HG02870 (cell line): ENCODE measurements around the gene CDH4.
"Not testable (repeated sequence)": the region's sequence is repeated elsewhere in the genome, so short reads cannot be mapped to it uniquely, and the experiment has no call there.

Source experiments
- ATAC-seq: cut with Tn5 transposase; IDR thresholded peaks from one replicate; pipeline ENCODE4 v1.9.1; 2021; ENCODE audit warnings: mild to moderate bottlenecking, moderate library complexity; ENCODE audit not compliant: unreplicated experiment

Gene CDH4

DNA sequence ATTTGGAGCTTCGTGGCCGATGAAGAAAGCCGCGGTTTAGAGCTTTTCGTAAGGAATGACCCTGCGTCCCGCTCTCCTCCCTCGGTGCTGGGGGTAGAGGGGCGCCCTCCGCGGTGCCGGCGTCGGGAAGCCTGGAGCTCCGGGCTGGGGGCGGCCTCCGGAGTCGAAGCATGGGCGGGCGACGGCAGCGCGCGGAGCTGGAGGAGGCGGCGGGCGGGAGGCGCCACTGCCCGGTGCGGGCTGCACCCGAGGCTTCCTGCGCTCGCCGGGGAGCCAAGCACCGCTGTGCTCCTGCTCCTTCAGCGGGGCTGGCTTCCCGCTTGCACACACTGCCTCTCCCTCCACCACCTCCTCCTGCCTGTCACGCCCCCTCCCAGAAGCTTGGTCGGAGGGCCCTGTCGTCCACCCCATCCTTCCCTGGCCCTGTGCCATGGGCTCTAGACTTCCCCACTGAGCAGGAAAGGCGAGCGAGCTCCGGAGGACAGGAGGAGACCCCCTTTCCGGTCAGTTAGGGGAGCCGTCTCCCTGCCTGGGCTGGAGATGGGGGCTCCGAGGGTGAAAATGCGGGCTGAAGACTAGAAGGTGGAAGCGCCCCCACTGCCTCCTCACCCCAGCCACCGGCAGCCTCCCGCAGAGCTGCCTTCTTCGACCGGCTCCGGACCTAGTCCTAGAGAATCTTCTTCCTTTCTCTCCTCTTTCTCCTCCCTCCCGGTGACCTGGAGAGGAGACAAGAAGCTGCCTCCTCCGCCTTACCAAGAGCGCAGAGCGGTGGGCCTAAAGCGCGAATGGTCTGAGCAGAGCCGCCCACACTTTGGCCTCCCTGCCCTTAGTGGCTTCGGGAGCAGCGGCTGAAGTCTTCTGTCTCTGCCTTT, 1.8 kb downstream of the CDH4 start:
- no peak for ATAC-seq

DNA sequence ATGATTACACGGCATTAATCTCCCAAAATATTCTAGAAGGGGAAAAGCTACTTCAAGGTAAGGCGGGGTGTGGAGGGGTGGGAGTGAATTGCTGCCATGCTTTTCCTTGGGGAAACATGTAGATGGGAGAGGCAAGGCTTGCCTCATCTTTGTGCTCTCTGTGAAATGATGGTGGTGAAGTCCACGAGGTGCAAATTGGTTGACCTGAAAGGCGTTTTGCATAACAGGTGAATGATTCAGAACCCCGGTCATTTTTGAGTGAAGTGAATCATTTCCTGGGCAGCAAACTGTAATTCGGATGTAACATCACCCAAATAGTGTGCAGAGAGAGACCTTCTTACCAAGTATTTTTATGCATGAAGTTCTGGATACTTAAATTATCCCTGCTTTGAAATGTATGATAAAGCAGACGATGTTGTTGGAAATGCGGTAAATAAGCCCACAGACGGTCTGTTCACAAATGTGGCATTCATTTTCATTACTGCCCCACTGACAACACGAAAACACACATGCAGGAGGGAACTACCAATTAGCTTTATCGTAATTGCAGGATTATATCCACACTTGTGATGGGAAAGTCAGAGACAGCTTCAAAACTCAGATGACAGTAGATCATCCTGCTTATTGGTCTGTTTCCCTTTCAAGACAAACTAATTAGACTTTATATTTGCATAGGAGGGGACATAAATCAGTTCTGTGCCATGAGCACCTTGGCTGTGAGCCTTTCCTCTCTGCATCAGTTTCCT, 3.0 kb downstream of the CDH4 start:
- no peak for ATAC-seq

DNA sequence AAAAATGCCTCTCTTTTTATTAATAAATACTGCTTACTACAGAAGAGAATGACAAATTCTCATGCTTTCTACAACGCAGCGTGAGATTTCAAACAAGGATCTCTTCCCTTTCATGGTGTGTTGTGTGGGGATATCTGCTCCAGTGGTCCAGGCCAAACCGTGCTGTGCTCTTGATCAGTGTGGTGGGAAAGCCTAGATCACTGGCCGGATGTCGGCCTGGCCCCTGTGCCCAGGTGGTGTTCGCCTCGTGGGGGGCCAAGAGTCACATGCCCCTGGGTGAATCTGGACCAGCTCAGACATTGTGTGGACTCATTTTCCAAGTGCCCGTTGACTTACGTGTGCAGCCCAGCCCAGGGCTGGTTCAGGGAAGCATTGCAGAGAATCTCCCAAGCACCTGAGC, 4.3 kb downstream of the CDH4 start:
- no peak for ATAC-seq

DNA sequence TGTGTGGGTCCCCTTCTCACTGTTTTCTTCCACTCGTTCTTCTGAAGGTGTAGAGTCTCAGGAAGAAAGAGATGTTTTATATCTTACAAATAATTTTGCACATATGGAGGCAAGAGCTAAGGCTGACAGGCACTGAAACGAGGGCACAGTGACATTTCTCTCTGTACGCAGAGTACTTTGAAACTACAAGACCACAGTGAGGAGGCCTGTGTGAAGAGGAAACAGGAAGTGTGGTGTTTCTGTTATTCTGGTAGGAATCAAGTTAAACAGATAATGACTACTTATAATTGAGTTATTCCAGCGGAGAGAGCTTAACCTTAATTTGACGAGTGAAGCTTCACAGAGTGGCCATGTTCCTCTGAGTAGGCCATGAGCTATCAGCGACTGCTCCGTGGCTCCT, 4.8 kb downstream of the CDH4 start:
- ATAC-seq = no peak

DNA sequence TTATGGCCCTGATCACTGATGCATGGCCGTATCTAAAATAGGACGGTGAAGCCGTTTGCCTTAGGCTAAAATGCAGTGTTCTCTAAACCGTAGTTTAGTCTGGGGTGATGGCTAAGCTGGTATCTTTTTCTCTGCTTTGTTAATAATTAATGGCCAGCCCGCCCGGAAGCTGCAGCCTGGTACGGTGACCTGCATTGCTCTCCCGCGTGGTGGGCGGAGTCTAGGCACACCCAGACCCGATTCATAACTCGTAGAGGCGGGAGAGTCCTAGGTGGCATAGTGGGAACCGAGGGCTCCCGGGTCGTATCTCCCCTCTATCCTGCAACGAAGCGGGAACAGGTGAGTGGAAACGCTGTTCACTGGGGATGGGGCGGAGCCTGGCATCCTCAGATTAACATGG, 5.5 kb downstream of the CDH4 start:
- no peak for ATAC-seq

DNA sequence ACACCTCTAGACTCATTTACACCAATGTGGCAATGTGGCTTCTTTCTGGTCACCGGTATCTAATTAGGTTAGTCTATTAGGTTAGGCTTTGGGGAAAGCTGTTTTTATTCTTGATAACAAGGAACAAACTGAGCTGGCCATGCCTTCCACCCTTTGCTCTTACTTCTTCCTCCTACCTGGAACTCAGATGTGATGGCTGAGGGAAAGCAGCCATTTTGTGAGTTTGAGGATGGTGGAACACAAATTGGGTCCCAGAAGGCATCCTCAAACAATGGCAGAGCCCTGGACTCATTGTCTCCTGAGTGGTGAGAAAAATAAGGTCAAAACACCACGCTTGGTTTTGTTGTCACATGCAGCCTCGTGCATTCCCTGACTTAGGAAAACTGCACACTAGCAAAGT, 7.7 kb downstream of the CDH4 start:
- no peak for ATAC-seq

DNA sequence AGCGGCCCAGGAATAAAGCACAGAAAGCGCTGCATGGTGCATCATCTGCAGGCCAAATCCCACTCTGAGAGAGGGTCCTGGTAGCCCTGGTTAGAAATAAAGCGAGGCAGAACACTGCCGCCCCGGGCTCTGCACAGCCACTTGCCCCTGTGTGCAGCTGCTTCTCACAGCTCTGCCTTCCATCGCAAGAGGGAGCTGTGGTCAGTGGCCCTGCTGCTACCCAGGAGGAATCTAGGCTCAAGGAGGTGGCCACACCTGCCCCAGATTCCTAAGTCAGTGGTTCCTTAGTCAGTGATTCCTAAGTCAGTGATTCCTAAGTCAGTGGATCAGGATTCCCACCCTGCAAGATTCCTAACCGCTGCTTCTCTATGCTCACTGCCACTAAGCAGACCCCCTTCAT, 8.8 kb downstream of the CDH4 start:
- ATAC-seq = no peak

DNA sequence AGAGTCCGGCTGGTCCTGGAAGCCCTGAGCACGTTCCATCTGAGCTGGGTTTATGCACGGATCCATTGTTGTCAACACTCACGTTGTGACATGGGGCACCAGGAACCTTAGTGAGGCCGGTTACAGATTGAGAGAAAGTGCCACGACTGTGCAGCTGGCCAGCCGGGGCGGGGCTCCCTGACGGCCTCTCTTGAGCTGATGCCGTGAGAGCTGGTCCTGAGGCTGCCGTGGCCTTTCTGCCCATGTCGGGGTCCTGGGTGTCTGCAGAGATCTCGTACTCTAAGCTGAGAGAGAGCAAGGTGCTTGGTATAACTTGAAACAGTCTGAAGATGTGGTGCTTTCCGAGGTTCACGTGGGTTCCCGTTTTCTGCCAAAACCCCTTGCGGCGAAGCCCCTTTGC, 10.0 kb downstream of the CDH4 start:
- ATAC-seq = no peak

DNA sequence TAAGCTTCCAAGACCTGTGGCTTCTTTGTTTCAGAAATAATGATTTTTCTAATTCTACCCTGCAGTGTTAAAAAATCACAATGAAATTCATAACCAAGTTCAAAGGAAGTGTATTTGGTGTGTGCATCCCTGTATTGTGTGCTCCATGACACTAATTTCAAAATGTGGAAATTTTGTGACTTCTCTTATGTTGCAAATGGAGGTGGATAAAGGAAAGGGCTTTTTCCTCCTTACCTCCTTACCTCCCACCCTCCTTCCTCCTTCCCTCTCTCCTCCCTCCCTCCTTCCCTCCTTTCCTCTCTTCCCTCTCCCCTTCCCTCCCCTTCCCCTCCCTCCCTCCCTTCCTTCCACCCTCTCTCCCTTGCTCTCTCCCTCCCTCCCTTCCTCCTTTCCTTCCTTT, 10.5 kb downstream of the CDH4 start:
- no peak for ATAC-seq

DNA sequence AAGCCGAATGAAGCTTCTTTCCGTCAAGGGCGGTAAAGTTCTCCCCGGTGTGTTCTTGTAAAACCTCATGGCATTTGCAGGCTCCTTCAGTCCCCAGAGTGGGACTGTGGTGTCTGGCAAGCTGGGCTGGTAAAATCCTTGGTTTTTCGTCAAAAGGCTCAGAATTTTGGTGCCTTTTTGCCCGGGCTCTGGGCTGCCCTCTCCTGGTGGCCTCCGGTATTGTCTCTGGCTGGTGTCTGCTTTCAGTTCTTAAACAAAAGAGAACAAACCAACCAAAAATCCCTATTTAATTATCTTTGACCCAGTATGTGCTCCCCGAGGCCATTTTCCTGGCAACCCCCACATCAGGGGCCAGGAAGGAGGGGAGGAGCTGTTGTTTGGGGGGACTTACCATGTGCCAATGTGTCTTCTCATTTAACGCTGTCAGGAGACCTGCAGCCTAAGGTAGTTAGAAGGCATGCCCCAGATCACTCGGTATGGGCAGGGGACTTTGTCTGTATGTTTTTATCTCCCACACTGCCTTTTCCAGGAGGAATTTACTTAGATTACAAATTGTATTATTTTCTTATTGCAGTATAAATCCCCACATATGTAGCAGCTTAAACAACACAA, 11.1 kb downstream of the CDH4 start:
- no peak for ATAC-seq

DNA sequence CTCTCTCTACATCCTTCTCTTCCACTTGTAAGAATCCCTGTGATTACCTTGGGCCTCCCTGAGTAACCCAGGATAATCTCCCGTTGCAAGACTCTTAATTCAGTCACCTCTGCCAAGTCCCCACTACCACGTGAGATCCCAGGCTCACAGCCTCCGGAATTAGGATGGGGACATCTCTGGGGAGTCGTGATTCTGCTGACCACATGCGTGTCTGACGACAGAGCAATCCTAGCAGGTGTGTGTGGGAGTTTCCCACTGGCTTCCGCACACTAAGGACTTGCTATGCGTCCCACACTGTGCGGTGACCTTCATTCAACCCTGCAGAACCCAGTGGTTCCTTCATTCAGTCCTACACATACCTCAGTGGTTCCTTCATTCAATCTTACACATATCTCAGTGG, 11.9 kb downstream of the CDH4 start:
- ATAC-seq = no peak

DNA sequence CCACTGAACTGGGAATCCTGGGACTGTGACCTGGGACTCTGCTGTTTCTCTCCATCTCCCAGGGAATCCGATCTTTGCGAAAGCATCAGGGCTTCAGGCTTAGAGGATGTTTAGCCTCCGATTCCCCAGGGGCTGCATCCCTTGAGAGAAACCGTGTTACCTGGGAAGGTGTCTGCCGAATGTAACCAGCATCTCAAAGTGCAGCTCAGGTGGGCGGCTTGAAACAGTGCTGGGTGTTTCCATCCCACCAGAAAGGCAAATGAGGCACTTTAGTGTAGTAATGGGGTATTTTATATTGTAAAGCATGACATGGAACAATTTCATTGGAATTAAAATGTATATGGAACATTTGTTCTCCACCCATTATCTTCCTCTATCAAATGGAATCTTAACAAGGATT, 15.2 kb downstream of the CDH4 start:
- ATAC-seq = no peak

DNA sequence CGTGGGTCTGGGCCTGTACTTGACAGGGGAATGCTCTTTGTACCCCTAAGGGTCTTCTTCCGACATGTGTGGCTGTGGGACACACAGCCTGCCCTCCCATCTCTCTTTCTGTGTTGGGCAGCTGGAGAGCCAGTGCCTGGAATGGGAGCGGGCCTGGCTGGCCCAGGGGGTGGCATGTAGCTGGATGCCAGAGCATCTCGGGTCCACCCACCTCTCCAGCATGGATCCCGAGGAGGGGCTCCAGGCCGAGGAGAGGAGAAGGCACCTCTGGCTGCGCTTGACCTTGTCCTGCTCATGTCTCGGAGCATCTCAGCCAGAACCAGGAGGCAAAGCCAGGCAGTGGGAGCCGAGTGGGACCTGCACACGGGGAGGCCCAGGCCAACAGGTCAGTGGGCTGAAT, 16.0 kb downstream of the CDH4 start:
- ATAC-seq = no peak

DNA sequence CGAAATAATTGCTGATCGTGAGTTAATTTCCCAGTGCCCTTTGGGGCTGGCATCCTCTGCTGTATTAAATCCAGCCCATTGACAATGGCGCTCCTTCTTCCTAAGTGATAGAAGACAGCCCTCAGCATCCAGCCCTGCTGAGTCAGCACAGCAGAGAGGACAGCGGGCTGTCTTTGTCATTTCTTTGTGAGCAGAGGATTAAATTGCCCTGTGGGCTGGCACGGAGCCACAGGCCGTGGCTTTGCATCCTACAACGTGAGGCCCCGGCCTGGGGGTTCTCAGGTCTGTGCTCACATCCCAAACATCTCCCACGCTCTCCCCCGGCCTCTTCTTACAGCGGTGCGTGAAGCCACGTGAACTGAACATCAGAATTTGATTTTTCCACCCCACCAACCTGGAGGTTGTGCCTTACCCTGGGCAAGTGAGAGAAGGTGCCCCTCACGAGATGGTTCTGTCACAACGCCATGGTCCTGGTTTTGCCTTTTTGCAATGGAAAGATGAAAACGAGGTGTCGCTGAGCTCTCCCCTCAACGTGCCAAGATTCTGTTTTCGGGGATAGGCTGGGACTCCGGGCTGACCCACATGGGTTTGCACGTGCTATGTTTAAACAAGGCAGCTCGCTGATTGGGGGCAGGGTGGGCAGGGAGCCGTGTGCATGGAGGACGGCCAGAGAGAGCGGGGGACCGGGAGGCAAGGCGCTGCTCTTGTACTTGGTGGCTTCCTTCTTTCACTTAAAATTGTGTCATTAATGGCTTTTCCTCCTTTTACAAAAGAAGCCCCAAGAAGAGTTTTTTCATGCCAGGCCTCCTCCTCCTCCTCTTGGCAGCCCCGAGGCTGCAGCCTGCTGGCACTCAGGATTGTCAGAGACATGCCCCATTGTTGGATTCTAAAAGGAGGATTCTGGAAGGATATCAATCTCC, 19.5 kb downstream of the CDH4 start:
- ATAC-seq = no peak

DNA sequence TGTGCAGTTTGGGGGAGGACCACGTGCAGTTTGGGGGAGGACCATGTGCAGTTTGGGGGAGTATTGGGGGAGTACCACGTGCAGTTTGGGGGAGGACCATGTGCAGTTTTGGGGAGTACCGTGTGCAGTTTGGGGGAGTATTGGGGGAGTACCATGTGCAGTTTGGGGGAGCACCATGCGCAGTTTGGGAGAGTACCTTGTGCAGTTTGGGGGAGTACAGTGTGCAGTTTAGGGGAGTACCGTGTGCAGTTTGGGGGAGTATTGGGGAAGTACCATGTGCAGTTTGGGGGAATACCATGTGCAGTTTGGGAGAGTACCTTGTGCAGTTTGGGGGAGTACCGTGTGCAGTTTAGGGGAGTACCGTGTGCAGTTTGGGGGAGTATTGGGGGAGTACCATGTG, 21.0 kb downstream of the CDH4 start:
- not testable (repeated sequence) for ATAC-seq

DNA sequence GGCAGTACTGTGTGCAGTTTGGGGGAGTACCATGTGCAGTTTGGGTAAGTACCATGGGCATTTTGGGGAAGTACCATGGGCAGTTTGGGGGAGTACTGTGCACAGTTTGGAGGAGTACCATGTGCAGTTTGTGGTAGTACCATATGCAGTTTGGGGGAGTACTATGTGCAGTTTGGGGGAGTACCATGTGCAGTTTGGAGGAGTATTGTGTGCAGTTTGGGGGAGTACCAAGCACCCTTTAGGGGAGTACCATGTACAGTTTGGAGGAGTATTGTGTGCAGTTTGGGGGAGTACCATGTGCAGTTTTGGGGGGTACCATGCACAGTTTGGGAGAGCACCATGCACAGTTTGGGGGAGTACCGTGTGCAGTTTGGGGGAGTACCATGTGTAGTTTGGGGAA, 21.6 kb downstream of the CDH4 start:
- ATAC-seq = not testable (repeated sequence)

DNA sequence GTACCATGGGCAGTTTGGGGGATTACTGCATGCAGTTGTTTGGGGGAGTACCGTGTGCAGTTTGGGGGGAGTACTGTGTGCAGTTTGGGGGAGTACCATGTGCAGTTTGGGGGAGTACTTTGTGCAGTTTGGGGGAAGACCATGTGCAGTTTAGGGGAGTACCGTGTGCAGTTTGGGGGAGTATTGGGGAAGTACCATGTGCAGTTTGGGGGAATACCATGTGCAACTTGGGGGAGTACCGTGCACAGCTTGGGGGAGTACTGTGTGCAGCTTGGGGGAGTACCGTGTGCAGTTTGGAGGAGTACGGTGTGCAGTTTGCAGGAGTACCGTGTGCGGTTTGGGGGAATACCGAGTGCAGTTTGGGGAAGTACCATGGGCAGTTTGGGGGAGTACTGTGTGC, 22.3 kb downstream of the CDH4 start:
- ATAC-seq = no peak

DNA sequence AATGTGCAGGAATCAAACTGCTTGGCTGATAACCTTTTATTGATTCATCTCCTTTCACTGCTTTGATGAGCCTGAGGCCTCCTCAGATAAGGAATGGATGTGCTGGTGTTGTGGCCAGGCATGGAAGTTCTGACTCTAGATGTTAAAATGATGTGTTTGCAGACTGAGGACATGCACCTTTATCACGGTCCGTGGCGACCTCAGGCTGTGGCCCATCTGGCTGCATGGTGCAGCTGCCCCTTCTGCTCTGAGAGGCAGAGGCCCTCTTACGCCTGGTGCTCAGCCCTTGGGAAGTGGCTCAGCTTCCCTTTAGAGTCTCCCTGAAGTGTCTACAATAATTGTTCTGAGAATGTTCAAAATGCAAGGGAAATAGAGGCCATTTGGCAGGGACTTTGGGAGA, 26.2 kb downstream of the CDH4 start:
- no peak for ATAC-seq

DNA sequence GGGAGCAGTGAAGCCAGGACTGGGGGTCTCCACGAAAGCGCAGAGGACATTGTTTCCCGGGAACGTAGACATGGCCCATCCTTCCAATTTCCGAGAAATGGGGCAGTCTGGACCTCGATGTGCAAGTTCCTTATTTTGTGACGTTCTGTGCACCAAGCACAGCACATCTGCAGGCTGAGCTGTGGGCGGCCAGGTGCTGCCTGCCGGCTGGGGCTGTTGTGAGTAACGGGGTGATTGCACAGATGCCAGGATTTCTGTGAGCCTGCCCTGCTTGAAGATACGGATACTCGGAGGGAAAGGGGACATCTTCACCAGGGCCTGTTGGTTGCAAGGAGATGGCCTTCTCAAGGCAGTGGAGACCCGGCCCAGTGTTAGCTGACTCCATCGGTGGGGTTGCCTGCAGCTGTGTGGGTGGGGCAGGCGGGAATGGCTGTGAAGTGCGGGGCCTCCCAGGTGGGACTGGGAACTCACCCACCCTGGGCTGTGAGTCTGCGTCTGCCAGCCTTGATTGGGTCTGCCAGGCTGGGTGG, 27.6 kb downstream of the CDH4 start:
- no peak for ATAC-seq

DNA sequence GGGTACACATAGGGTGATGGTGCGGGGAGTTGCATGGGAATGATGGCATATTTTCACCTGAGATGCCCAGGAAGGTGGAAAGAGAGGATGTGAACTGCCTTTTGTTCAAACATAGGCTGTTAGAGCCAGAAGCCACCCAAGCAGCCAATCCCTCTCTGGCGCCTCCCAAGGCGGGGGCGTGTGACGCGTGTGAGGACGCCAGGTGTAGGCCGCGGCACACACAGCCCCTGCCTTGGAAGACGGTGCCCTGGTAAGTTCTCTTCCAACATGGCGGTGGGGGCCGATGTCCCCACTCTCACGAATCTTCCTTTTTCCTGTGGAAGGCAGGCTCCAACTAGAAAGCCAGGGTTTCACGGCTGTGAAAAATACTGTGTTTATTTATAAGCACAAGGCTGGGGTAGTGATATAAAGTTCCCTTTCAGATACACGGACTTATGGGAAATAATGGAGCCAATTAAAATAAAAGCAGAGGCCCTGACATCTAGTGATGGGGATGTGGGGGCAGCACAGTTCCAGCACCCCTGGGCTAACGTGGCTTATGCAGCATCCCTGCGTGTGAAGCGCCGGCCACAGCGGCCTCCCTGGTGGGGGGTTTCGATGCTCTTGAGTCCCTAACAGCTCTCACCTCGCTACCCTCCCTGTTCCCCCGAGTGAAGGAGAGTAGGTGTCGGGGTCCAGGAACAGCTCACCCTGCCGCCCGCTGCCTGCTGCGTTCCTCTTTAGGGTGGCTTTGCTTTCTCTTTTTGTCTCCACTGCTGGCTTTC, 28.3 kb downstream of the CDH4 start:
- no peak for ATAC-seq
